Right lobe of liver (tissue), 6 donors: ENCODE measurements around the gene SHOC2. TPM values are rescaled to one million over a fixed set of nuclear protein-coding genes. Genes with fewer than 3 reads are reported as not detected.

ENCODE experiments used
- ATAC-seq, 4 donors: fragments of 200-7000 bp; cut with Tn5 transposase; one replicate each; pipeline ENCODE4 v1.9.1; 2020; ENCODE audit warnings: mild to moderate bottlenecking in 4 of 4, moderate library complexity in 4 of 4
- DNase-seq, 3 donors: peaks; one replicate each; pipeline ENCODE4 v3.0.0-alpha.2; 2020
- H3K27ac ChIP-seq, 3 donors: fragments of 200-600 bp; one replicate each; pipeline ENCODE4 v1.8.0; 2022
- H3K27me3 ChIP-seq, 2 donors: fragments of 200-600 bp; one replicate each; pipeline ENCODE4 v1.8.0; 2022
- H3K36me3 ChIP-seq, 4 donors: fragments of 200-600 bp; sonication (generic) in 1 of 4; one replicate each; pipeline versions ENCODE4 v1.5.1 to v1.8.0; 2017 to 2022; ENCODE audit warnings: control low read depth in 1 of 4
- H3K4me1 ChIP-seq, 4 donors: fragments of 200-600 bp; sonication (generic) in 1 of 4; one replicate each; pipeline versions ENCODE4 v1.5.1 to v1.8.0; 2017 to 2022; ENCODE audit warnings: control low read depth in 1 of 4
- H3K4me3 ChIP-seq, 3 donors: fragments of 200-600 bp; one replicate each; pipeline ENCODE4 v1.8.0; 2022
- H3K9me3 ChIP-seq, 4 donors: fragments of 200-600 bp; sonication (generic) in 1 of 4; one replicate each; pipeline versions ENCODE4 v1.5.1 to v1.8.0; 2017 to 2022; ENCODE audit warnings: control low read depth in 1 of 4
- CTCF ChIP-seq, 4 donors: fragments of 200-600 bp in 3 of 4; fragments of 450-650 bp in 1 of 4; IDR thresholded peaks; one replicate each; pipeline versions ENCODE4 v1.5.1 to v1.8.0; 2016 to 2022; ENCODE audit warnings: antibody characterized with exemption in 4 of 4, mild to moderate bottlenecking in 2 of 4
- POLR2A ChIP-seq: fragments of 450-650 bp; IDR thresholded peaks from one replicate; pipeline ENCODE4 v1.6.1; 2017; ENCODE audit warnings: antibody characterized with exemption, mild to moderate bottlenecking
- WGBS: methylation state at CpG from one replicate; pipeline ENCODE4 v1.1.6; 2018; ENCODE audit warnings: low coverage, low lambda C conversion rate; ENCODE audit not compliant: insufficient coverage; ENCODE audit errors: missing lambda C conversion rate; 5-methylcytosine and 5-hydroxymethylcytosine counted together
- intact Hi-C, 2 donors: fragments of 100-400 bp; cut with DNase I; formaldehyde crosslinking; loops; one replicate each; pipeline versions ENCODE4 v1.11.2 to v1.14.1; 2022
- total RNA-seq, 6 experiments: library from RNA; depleted of rRNA in 2 of 6; stranded (reverse); fragments of >200 nt in 2 of 6; fragmentation: NEBNext Ultra II Directional in 3 of 6; extraction: Animal tissue kit (Norgen Biotek cat#: 25700) in 3 of 6; gene quantifications; one replicate each; pipeline versions ENCODE4 v1.1.0 to v1.2.4, GENCODE V29; 2016 to 2023
- donor health status: DM: no; HTN: yes; CAD: no.
- donor health status: DM: no; HTN: no; CAD: no.
- donor health status: DM: no; HTN: no; CAD: no.
- donor health status: DM: no; HTN: yes; CAD: no.
- donor health status: DM: no; HTN: yes; CAD: no.

SHOC2 gene
- total RNA-seq, 6 experiments from 2014 or later = 16.0 to 28.6 (median 22.2) TPM

DNA sequence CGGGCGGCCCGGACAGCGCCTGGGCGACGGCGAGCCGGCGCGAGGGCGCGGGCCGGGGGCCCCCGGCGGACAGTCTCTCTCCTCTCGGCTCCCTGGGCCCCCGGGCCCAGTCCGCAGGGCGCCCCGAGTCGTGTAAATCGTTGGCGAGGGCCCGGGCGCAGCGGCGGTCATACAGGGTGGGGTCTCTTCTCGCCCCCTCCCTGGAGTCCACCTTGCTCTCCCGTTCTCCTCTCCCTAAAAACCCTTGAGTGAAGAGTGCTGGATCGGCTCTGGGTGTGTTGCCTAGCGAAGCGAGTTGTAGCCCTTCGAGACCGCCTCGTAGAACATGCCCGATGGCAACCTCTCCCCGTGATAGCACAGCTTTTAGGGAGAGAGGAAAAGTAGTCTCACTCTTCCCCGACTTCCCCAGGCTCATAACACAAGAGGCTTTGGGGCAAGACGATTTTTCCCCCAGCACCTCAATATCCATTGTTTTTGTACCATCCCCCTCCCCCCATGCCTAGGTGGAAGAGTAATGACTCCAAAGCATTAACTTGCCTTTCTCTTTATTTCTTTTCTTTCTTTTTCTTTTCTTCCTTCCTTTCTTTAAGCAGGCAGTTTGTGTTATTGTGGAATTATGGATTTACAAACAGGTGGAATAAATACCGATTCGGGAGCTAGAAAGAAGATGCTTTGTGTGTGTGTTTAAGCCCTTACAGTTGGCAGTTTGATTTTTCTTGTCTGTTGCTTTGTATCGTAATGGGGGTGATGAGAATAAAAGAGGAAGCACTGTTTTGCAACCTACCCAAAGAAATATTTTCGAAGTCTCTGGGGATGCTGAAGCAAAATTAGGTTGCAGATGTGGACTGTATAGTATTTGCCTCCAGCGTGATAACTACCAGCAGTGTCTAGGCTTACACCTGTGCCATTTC lies 822 bp downstream of the SHOC2 start:
- Histone ChIP-seq H3K27ac (peak overlapping the region; percentile 69 to 86 (median 84)), H3K4me3 (peak overlapping the region; percentile 61 to 69 (median 64)), H3K9me3 (no peaks in the 10 kb centered on the region), H3K27me3 (no peaks in the 10 kb centered on the region), H3K36me3 (no peaks in the 10 kb centered on the region), H3K4me1 (peaks cover 0 to 32% (median 16%) of the 10 kb centered on the region in 4 donors)
- DNase-seq = peak; percentile 47 to 66 (median 57)
- 0% methylated on average over 16 of the region's 44 CpGs for whole genome bisulfite sequencing
- intact Hi-C loops = no loop called here
- no peak for ATAC-seq
- no peak for TF ChIP-seq CTCF (IDR thresholded peaks at IDR 0.05)
- no peak for TF ChIP-seq POLR2A

DNA sequence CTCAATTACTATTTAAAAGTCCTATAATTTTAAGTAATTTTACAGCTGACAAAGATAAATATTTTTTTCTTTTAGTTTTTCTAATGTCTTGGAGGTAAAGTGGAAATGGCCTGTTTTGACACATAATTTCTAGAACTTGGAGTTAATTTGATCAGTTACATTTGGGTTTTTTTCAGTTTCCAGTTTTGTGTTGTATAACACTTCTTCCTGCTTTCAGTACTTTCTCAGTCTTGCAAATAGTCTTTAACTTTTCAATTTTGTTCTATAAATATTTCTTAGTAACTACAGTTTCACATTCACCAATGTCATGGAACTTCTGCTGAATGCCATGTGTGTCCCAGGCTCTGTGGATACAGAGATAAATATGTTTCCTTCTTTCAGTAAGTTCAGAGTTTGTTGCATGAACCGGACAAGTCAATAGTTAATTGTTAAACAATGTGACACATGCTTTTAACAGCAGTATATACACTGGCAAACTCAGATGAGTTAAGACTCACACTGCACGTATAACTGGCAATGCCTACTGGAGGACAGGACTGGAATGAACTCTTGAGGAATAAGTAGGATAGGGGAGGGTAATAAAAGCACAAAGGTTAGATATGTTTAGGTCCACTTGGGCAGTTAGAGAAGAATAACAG lies 4.6 kb downstream of the SHOC2 start:
- Histone ChIP-seq H3K9me3 (no peaks in the 10 kb centered on the region), H3K27me3 (no peaks in the 10 kb centered on the region), H3K36me3 (no peaks in the 10 kb centered on the region), H3K4me1 (peaks cover 0 to 22% (median 12%) of the 10 kb centered on the region in 4 donors), H3K27ac (peak overlapping the region in 1 of 3 donors; percentile 30), H3K4me3 (no peak overlapping the region)
- DNase-seq = no peak
- 20% methylated on average over 2 of the region's 2 CpGs for WGBS
- TF ChIP-seq CTCF (IDR thresholded peaks at IDR 0.05) (no peak), POLR2A (peak; percentile 33)
- intact Hi-C loops = no loop called here
- peak; percentile 1 to 43 (median 18) for ATAC-seq

DNA sequence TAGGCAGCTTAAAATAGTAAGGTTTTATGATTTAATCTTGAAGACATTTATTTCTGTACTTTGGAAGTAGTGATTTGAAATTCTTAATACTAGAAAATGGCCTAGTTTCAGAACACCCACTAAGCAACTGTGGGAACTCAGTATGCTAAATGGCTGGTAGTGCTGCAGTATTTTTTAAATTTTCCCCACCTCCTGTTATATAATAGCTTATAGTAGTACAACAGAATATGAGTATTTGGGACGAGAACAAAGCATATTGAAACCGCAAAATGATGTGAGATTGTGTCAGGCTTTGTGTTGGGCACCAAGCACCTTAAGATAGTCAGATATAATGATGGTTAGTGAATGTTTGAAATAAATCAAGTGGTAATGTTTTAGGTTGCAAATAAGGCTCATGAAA lies 8.1 kb downstream of the SHOC2 start:
- Histone ChIP-seq H3K9me3 (no peaks in the 10 kb centered on the region), H3K4me3 (no peak overlapping the region), H3K4me1 (peaks cover 0 to 15% (median 6%) of the 10 kb centered on the region in 4 donors), H3K27ac (no peak overlapping the region), H3K36me3 (no peaks in the 10 kb centered on the region), H3K27me3 (no peaks in the 10 kb centered on the region)
- intact Hi-C loops = no loop called here
- TF ChIP-seq CTCF (IDR thresholded peaks at IDR 0.05) = no peak
- TF ChIP-seq POLR2A = no peak
- WGBS = 73% methylated on average over 2 of the region's 2 CpGs
- ATAC-seq = no peak
- DNase-seq = no peak

- Histone ChIP-seq H3K4me1 (no peaks in the 10 kb centered on the region), H3K36me3 (no peaks in the 10 kb centered on the region), H3K27ac (no peak overlapping the region), H3K4me3 (no peak overlapping the region), H3K27me3 (no peaks in the 10 kb centered on the region), H3K9me3 (no peaks in the 10 kb centered on the region)
- TF ChIP-seq CTCF (IDR thresholded peaks at IDR 0.05) (no peak), POLR2A (no peak)
- intact Hi-C loops = no loop called here
- ATAC-seq (no peak), DNase-seq (no peak)
- 33% methylated on average over 1 of the region's 1 CpG for WGBS
Measured at GRCh38 chr10:110931769-110932381, 12.5 kb downstream of the SHOC2 start.
